OCI-LY7 (cell line): ENCODE measurements around the gene PRDM2. TPM values are rescaled to one million over a fixed set of nuclear protein-coding genes. Genes with fewer than 3 reads are reported as not detected.

Source experiments
- BruUV-seq: library from RNA; stranded (reverse); fragments of 400-500 nt; replicated peaks from 2 replicates; lab custom pipeline; 2021; lab: Mats Ljungman, UMichigan
- CTCF ChIA-PET: fragments of 300-600 bp; sonication (Branson Sonifier 250); formaldehyde crosslinking; loops from one replicate; lab custom pipeline; 2022; ENCODE audit warnings: antibody characterized with exemption; ENCODE audit not compliant: unreplicated experiment; lab: Charles Lee
- POLR2A ChIA-PET: fragments of 300-600 bp; sonication (Branson Sonifier 250); formaldehyde crosslinking; loops from one replicate; lab custom pipeline; 2022; ENCODE audit warnings: antibody characterized with exemption; lab: Charles Lee
- DNase-seq: peaks from one replicate; pipeline ENCODE4 v3.0.0-alpha.2; 2015; ENCODE audit warnings: low spot score
- H2AFZ ChIP-seq: fragments of 200-600 bp; sonication (generic), shearing (Covaris generic); 2 replicates; pipeline ENCODE4 v1.6.1; 2014; ENCODE audit warnings: mild to moderate bottlenecking, antibody characterized with exemption, low read length, moderate library complexity
- H3K27ac ChIP-seq: fragments of 200-600 bp; sonication (generic); 2 replicates; pipeline ENCODE4 v1.5.1; 2014; ENCODE audit warnings: mixed run types, low read depth, mild to moderate bottlenecking, moderate library complexity, low read length, inconsistent platforms; ENCODE audit not compliant: poor library complexity, severe bottlenecking
- H3K36me3 ChIP-seq: fragments of 200-600 bp; sonication (generic); 2 replicates; pipeline ENCODE4 v1.6.1; 2014; ENCODE audit warnings: mild to moderate bottlenecking, antibody characterized with exemption, low read length, moderate library complexity, mixed read lengths; ENCODE audit not compliant: insufficient read depth
- H3K4me1 ChIP-seq: fragments of 200-600 bp; sonication (generic); 2 replicates; pipeline ENCODE4 v1.5.1; 2014; ENCODE audit warnings: mild to moderate bottlenecking, low read length; ENCODE audit not compliant: insufficient read depth, poor library complexity, severe bottlenecking
- H3K4me2 ChIP-seq: fragments of 200-600 bp; sonication (generic); 2 replicates; pipeline ENCODE4 v1.6.1; 2014; ENCODE audit warnings: mild to moderate bottlenecking, low read length
- H3K4me3 ChIP-seq: fragments of 200-600 bp; sonication (generic); 2 replicates; pipeline ENCODE4 v1.5.1; 2014; ENCODE audit warnings: mild to moderate bottlenecking, low read depth, low read length; ENCODE audit not compliant: poor library complexity, severe bottlenecking
- H3K79me2 ChIP-seq: fragments of 200-600 bp; sonication (generic); 2 replicates; pipeline ENCODE4 v1.6.1; 2016; ENCODE audit warnings: low read depth, mild to moderate bottlenecking, low read length, moderate library complexity, mixed read lengths; ENCODE audit not compliant: insufficient read depth
- H3K9me2 ChIP-seq: fragments of 200-600 bp; sonication (generic); 2 replicates; pipeline ENCODE4 v1.6.1; 2016; ENCODE audit warnings: mild to moderate bottlenecking, low read length, mixed read lengths; ENCODE audit not compliant: insufficient read depth
- H3K9me3 ChIP-seq: fragments of 200-600 bp; sonication (generic); 2 replicates; pipeline ENCODE4 v1.6.1; 2014; ENCODE audit warnings: mild to moderate bottlenecking, mixed run types, low read length, mixed read lengths
- H4K20me1 ChIP-seq: fragments of 200-600 bp; sonication (generic); 2 replicates; pipeline ENCODE4 v1.6.1; 2014; ENCODE audit warnings: mild to moderate bottlenecking, antibody characterized with exemption, low read length, moderate library complexity, mixed read lengths; ENCODE audit not compliant: insufficient read depth
- EZH2phosphoT487 ChIP-seq: fragments of 200-600 bp; sonication (generic); IDR thresholded peaks from 2 replicates; pipeline ENCODE4 v1.6.1; 2018; ENCODE audit warnings: low read depth, borderline replicate concordance, mild to moderate bottlenecking, mixed run types, antibody characterized with exemption, low read length, moderate library complexity, mixed read lengths
- intact Hi-C: fragments of 100-400 bp; cut with micrococcal nuclease; formaldehyde crosslinking; loops from one replicate; pipeline ENCODE4 v1.10.0; 2022; ENCODE audit not compliant: unreplicated experiment
- total RNA-seq, 2 experiments: library from RNA; depleted of rRNA in 1 of 2; stranded (reverse); fragments of >200 nt in 1 of 2; shearing (Covaris generic) in 1 of 2; gene quantifications; 2 replicates each; pipeline ENCODE4 v1.2.3, GENCODE V29; 2014 to 2022
- TF ChIP-seq, protein P1 (sequence below): fragments of 200-600 bp; sonication (generic); conservative IDR thresholded peaks from 2 replicates; pipeline ENCODE4 v1.5.1; 2014; ENCODE audit warnings: mild to moderate bottlenecking, antibody characterized with exemption, low read length, moderate library complexity, mixed read lengths

Gene PRDM2
- total RNA-seq, 2 experiments from 2014 or later = 38.7 to 98.2 TPM

GRCh38 chr1:13823126-13823880 lies 123.3 kb downstream of the PRDM2 start:
- BruUV-seq = no TSS peak
- peaks cover 4% of the 10 kb centered on the region for H3K4me1 ChIP-seq
- POLR2A ChIA-PET = no interaction called here
- no peaks in the 10 kb centered on the region for H4K20me1 ChIP-seq
- no peaks in the 10 kb centered on the region for H3K36me3 ChIP-seq
- CTCF ChIA-PET = no interaction called here
- no peak overlapping the region for H3K27ac ChIP-seq
- H3K4me2 ChIP-seq = no peak overlapping the region
- H3K9me3 ChIP-seq = no peaks in the 10 kb centered on the region
- intact Hi-C loops = no loop called here
- no peaks in the 10 kb centered on the region for H3K9me2 ChIP-seq
- H3K4me3 ChIP-seq = no peak overlapping the region
- DNase-seq = no peak
- no peaks in the 10 kb centered on the region for H3K79me2 ChIP-seq
- no peak for TF ChIP-seq EZH2phosphoT487
- TF ChIP-seq, protein P1, sequence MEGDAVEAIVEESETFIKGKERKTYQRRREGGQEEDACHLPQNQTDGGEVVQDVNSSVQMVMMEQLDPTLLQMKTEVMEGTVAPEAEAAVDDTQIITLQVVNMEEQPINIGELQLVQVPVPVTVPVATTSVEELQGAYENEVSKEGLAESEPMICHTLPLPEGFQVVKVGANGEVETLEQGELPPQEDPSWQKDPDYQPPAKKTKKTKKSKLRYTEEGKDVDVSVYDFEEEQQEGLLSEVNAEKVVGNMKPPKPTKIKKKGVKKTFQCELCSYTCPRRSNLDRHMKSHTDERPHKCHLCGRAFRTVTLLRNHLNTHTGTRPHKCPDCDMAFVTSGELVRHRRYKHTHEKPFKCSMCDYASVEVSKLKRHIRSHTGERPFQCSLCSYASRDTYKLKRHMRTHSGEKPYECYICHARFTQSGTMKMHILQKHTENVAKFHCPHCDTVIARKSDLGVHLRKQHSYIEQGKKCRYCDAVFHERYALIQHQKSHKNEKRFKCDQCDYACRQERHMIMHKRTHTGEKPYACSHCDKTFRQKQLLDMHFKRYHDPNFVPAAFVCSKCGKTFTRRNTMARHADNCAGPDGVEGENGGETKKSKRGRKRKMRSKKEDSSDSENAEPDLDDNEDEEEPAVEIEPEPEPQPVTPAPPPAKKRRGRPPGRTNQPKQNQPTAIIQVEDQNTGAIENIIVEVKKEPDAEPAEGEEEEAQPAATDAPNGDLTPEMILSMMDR = no peak
- H2AFZ ChIP-seq = no peak overlapping the region

DNA sequence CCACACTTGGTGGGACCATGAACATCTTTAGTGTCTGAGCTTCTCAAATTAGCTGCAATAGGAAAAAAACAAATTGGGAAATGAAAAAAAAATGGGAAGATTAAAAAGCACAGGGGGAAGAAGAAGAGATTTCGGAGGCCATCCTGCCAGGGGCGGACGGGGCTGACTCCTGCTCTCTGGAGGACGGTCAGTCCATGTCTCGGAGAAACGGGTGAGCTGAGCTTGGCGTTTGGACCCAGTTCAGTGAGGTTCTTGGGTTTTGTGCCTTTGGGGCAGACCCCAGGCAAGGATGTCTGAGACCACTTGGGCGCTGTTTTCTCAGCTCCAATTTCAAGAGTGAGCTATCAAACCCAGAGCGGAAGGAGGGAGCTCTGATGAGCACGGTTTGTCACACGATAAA lies 123.9 kb downstream of the PRDM2 start:
- Histone ChIP-seq H3K36me3 (no peaks in the 10 kb centered on the region), H3K27ac (no peak overlapping the region), H3K79me2 (no peaks in the 10 kb centered on the region), H3K4me3 (no peak overlapping the region), H3K9me3 (no peaks in the 10 kb centered on the region), H4K20me1 (no peaks in the 10 kb centered on the region), H3K4me2 (no peak overlapping the region), H3K9me2 (no peaks in the 10 kb centered on the region), H2AFZ (no peak overlapping the region), H3K4me1 (peaks cover 4% of the 10 kb centered on the region)
- ChIA-PET POLR2A (no interaction called here), CTCF (no interaction called here)
- intact Hi-C loops = no loop called here
- no TSS peak for BruUV-seq
- DNase-seq = no peak
- TF ChIP-seq, protein P1 = no peak
- TF ChIP-seq EZH2phosphoT487 = no peak

DNA sequence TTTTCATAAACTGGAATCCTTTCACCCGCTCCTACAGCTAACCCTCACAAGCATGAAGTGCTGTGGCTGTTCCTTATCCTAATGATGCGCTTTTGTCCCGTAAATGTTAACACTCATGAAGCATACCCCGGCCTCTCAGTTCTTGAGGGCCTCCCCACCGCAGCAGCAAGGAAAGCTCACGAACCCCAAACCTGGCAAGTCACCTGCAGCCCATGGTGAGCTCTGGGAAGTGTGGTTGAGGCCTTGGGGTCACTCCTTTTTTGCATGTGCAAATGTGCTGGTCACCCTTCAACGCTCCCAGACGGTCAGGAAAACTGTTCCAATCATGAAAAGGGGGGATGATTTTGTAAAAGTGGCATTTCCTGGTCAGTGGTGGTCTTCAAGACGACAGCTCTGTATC lies 124.6 kb downstream of the PRDM2 start:
- no peak for TF ChIP-seq EZH2phosphoT487
- TF ChIP-seq, protein P1 = no peak
- H4K20me1 ChIP-seq = no peaks in the 10 kb centered on the region
- CTCF ChIA-PET = no interaction called here
- POLR2A ChIA-PET = no interaction called here
- BruUV-seq = no TSS peak
- no peak overlapping the region for H3K27ac ChIP-seq
- H3K4me2 ChIP-seq = no peak overlapping the region
- H3K79me2 ChIP-seq = no peaks in the 10 kb centered on the region
- no peaks in the 10 kb centered on the region for H3K9me3 ChIP-seq
- DNase-seq = no peak
- H3K9me2 ChIP-seq = no peaks in the 10 kb centered on the region
- no peak overlapping the region for H3K4me3 ChIP-seq
- no peaks in the 10 kb centered on the region for H3K36me3 ChIP-seq
- H3K4me1 ChIP-seq = peaks cover 4% of the 10 kb centered on the region
- no peak overlapping the region for H2AFZ ChIP-seq
- intact Hi-C loops = no loop called here
